Measurements from ENCODE around the gene RPS3.

RPS3 gene

DNA sequence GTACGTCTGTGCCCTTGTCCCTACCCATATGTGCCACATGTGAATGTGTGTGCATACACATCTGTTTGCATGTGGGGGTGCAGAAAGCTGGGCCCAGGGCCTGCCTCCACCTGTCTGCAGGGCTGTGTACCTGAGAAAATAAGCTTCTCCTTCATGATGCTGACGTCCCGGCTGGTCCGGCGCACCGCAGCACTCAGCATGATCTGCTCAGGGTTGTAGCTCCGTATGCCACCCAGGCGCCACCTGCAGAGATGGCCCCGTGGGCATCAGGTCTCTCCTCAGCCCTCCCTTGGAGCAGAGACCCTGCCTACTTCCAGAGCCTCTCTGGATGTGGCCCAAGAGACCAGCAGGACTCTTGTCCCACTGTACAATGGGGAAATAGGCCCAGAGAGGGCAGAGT, 37.5 kb downstream of the RPS3 start:
- DNase-seq: no peak

DNA sequence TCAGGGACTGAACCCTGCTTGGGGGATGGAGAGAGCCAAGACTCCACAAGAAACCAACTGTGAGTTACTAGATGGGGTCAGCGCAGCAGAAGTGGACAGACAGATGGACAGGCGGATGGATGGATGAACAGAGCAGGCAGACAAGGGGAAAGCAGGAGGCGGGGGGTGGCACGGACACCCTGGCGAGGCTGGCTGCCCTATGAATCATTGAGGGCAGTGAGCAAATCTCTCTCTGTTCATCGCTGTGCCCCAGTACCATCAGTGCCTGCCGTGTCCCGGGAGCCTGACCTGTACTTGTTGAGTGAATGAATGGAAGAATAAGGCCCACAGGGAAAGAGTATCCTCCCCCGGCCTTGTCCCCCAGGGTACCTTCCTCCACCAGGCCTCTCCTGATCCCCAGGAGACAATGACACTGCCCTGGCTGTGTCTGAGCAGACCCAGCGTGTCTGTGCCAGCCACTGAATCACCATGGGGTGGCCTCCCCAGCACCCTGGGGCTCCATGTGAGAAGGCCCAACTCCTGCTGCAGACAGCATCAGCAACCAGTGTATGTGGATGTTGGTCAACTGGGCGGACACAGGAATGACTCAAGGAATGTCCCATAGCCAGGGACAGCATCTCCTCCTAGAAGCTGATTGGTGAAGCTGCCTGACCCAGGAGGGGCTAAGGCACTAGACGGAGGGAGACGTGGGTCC, 38.8 kb downstream of the RPS3 start:
- no peak for DNase-seq

DNA sequence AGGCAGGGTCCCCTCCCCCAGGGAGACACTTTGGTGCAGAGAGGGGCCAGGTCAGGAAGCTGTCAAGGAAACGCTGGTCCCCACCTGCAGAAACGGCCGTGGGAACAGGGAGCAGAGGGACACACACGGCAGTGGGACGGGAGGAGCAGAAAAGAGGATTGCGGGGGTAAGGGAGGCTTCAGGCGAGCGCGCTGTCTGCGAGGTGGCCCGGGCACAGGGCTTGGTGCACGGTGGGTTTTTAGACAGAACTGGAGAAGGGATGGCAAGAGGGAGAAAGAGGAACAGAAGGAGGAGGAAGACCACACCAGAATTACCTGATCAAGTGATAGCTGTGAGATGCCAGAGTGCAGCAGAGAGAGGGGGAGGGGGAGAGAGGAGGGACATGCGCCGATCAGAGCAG, 39.7 kb downstream of the RPS3 start:
- DNase-seq: no peak

DNA sequence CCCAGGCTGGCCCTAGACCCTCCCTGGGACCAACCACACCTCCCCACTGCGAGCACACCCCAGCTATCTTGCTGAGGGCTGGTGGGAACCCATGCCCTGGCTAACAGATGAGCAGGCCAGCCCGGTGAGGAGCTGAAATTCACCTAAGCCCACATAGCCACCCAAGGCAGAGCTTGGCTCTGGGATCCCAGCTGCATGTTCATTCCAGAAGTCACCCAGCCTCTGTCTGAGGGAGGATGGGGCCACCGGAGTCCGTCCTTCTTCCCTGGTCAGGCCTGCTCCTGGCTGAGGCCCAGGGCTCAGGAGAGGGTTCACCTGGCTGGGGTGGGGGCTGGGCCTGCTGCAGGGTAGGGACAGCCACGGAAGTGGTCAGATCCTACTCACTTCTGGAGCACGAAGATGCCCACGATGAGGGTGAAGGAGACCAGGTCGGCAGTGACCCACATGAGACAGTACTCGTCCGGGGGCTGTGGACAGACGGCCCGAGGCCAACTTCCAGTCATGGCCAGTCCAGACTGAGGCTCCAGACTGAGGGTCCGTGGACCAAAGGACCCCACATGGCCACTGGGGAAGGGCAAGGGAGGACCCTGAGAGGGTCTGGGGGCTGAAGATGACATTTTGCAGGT, 40.3 kb downstream of the RPS3 start:
- no peak for DNase-seq

DNA sequence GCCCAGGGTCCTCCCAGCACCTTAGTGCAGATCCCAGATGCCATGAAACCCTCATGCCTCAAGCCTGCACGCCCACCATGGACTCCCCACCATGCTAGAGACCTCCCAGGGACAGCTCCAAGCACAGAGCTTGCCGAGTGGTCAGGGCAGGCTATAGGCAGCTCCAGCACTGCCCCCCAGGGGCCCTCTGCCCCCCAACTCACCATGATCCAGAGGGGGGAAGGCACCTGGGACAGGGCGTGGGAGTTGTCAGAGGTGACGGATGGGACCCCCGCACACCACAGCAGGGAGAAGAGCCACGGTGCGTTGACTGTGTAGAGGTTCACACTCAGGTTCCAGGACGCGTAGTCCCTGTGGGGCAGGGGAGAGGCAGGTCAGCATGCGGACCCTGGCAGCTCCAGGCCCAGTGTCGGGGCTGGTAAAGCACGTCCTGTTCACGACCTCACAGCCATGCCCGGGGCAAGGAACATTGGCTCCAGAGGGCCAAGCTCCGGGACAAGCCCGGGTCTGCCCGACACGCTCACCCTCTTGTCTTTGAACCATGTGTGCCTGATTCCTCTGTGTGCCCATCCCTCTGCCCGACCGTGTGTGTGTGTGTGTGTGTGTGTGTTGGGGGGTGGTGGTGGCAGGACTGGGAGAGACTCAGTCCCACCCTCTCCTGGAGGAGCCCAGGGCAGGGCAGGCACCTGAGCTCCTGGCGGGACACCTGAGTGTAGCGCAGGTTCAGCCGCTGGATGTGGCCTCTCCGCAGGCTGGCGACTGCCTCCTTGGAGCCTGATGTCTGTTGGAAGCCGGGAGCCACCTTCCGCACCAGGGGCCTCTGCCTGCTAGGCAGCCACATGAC, 41.9 kb downstream of the RPS3 start:
- no peak for DNase-seq

DNA sequence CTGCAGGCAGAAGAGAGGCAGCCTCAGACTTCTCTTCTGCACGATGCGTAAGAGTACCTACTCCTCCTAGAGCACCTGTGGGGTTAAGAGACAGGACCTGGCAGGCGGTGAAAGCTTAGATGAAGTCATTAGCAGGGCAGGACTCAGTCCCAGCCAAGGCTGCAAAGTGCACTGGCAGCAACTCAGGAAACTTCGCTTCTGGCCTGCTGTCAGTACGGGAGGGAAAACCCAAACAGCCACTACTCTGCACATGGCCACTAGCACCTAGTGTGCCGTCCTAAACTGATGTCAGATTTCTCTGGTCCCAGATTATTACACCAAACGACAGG, 42.5 kb downstream of the RPS3 start:
- no peak for DNase-seq

DNA sequence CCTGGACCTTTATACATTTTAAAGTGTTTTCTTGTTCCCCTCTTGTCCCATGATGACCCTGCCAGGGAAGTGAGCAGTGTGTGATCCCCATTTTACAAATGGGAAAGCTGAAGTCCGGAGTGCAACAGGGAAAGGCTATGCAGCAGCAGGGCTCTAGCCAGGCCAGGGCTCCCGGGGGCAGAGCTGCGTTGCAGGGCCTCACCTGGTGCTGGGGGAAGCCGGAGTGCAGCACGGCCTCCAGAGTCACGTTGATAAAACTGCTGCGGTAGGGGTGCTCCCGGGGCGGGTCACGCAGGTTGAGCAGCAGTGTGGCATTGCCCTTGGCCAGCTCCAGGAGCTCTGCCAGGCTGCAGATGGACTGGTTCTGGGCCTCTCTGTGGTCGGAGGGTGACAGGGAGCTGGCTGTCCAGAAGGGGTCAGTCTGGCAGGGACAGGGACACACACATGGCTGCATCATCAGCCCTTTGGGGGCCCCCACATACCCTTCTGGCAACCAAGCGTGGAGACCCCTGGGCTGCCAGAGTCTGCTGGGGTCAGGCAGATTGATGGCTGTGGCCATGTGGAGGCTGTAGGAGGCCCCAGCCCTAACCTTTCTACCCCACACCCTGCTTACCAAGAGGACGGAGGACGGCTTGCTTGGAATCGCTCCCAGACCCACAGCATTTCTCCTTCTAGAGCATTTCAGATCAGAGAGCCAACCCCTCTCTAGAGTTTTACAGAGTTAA, 43.0 kb downstream of the RPS3 start:
- DNase-seq: no peak

DNA sequence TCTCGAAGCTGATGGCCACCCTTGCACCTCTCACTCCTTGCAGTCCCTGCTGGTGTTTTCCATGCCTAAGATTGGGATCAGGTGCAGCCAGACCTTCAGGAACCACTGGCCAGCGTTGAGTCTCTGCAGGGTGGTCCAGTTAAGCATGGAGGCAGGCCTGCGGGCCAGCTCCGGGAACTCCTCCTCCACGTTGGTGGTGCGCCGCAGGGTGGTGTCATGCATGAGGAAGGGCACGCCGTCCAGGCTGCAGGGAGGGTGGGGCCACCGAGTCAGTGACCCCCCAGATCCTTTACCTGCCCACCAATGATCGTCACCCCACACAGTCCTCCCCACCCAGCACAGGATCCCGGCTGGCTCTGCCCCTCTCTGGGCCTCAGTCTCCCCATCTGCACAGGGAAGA, 43.7 kb downstream of the RPS3 start:
- no peak for DNase-seq

DNA sequence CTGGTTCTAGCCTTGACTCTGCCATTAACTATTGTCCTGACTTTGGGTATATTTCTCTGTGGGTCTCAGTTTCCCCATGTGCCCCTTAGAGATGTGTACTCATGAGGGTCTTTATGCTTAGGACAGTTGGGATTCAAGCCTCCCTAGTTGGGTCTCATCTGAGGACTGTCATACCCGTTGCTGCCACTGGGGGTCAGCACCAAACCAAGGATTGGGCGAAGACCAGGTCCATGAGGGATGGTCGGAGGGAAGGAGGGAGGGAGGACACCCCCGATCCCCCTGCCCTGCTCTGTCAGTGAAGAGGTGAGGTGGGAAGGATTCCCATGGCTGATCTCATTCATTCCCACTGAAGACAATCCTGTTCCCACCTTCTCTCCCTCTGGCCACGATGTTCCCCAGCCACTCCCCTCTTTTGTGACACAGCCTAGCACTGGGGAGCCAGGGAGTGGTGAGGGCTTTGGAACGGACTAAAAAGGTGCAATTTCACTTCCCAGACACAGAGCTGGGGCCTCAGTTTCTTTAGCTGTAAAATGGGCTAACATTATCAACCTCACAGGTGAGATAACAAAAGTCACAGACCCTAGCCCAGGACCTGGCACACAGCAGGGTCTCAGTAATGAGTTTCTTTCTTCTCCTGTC, 46.1 kb downstream of the RPS3 start:
- DNase-seq: peak; percentile 50 to 71 (median 60)

DNA sequence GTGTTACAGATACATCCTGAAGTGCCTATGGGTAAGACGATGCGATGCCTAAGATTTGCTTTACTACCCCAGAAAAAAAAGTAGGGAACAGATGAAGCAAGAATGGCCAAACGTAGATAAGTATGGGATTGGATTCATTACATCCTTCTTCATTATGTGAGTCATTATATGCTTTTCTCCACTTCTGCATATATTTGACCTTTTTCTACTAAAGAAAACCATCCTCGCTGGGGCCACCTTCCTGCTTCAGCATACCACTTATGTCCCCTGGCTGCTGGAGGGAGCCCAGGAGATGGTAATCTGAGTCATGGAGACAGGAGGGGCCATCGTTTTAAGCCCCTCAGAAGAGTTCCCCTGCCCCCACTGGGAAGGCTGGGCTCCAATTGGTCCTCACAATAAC, 48.1 kb downstream of the RPS3 start:
- DNase-seq: no peak

DNA sequence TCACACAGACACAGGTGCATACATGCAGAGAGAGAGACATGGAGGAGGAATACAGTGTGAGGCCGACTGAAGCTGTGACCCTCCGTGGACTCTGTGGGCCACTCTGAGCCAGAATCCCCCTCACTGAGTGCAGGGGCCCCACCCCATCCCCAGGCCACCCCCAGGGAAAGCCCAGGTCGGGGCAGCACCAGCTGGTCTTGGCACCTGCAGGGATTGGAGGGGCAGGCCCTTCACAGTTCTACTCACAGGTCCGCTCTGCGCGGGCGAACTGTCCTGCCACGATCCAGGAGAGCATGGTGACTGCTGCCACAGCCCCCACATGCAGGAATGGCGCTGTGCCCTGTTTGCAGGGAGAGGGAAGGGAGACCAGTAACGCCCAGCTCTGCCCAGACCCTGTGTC, 50.0 kb downstream of the RPS3 start:
- no peak for DNase-seq

DNA sequence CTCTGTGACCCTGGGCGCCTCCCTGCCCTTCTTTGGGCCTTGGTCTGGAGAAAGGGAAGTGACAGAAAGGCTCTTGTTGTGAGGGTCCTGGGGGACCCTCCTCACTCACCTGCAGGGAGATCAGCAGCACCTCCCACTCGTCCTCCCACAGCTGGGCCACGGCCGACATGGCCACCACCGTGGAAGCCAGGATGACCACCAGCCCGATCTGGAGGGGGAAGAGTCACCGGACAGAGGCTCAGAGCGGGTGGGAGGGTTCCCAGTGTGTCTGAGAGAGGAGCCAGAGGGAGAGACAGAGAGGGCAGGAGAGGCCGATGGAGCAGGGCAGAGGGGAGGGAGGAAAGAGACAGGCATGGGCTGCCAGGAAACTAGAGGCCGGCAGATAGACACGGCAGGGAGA, 50.5 kb downstream of the RPS3 start:
- no peak for DNase-seq

DNA sequence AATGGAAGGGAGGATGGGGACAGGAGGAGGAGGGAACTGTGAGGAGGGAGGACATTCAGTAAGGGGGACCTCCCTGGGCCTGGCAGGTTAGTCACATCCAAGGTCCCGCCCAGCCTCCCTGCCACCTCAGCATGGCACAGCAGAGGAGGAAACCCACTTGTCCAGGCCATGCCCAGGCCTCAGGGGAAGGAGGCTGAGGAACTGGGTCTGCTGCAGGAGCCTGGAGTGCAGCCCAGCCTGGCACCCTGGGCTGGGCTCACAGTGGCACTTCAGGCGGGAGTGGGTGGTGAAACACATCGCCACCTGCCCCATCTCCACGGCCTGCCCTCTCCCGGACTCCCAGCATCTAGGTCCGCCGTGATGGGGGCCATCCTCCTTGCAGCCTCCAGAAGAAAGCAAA, 50.9 kb downstream of the RPS3 start:
- DNase-seq: no peak

DNA sequence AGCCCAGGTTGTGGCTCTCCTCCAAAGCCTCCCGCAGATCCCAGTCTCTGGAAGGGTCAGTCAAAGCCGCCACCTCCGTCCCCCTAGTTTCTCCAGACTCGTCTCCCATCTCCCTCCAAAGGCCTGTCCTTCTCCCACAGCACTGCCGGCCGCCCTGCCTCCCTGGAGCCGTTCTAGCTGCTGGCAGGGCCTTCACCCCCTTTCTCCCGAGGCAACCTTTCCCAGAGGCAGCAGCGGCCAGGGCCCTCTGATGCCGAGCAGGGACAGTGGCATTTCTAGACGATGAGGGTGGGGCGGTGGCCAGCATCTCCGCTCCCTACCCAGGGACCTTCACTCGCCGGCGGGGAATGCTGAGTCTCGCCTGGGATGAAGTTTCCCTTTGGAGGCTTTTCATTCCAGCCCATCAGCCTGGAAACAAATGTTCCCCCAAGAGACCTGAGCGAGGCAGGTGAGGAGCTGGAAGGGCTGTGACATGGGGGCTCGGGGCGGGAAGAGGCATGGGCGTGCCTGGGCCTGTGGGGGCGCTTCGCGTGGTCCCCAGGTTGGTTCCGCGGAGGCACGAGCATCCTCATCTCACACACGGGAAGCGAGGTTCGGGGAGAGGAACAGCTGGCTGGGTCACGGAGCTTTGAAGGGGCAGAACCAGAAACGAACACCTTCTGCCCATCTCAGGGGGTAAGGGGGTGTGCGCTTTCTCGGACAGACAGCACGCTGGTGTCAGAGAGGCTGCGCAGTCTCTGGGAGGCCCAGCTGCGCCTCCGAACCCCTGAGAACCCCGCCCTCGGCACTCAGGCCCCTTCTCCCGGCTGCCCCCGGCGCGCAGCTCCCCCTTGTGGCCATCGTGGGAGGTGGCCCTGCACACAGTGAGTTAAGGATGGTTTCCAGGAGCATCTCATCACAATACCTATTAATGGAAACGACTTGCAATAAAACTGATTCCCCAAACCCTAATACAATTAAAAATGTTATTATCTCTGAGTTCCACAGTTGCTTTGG, 51.8 kb downstream of the RPS3 start:
- no peak for DNase-seq

DNA sequence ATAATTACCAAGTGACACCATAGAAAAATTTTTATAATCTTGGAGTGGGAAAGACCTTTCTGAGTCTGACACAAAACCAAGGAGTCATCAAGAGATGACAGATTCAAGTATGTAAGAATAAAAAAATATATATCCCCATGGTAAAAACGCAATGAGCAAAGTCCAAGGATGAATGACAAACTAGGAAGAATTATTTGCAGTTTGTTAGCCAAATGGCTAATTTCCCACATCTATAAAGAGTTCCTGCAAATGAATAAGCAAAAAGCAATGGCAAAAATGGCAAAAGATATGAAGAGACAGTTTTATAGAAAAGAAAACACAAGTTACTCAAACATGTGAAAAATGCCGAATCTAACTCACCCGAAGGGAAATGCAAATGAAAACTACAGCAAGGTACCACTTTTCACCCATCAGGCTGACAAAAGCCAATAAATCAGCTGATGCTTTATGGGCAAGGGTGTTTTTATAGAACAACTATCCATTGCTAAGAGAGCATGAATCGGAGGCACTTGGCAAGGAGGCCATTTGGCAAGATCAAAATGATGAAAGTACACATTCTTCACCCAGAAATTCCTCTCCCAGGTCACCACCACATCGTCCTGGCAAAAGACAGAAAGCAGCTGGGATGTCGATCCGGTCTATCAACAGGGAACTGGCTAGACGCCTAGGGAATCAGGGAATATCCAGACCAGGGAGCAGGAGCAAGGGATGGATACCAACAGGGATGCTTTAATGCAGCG, 54.8 kb downstream of the RPS3 start:
- no peak for DNase-seq

DNA sequence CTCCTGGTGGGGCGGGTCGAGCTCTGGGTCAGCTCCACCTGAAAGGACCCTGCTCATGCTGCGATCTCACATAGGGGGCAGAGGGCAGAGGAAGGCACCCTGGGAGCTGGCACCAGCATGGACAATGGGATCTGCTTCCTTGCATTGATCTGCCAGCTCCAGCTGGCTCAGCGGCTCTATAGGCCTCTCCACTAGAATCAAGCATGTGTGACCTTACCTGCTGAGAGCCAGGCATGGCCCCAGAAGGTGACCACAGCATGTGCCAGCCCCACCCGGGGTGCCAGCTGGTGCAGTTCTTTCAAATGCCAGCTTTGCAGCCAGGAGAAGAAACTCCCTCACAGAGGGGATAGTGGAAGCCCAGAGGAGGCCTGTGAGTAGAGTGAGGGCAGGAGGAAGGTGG, 55.7 kb downstream of the RPS3 start:
- DNase-seq: no peak
